Measurements from ENCODE around the gene DMRT1. TPM values are rescaled to one million over a fixed set of nuclear protein-coding genes. Genes with fewer than 3 reads are reported as not detected.
A peak's percentile ranks its signal among the peaks of the same experiment; 100 is the strongest.

Gene DMRT1
- total RNA-seq, 1 experiment from 2014 or later = not detected

GRCh38 chr9:917730-918129, 76.2 kb downstream of the DMRT1 start:
- no peak for DNase-seq (ENCODE audit: extremely low read depth, low read depth)

GRCh38 chr9:920927-921326, 79.4 kb downstream of the DMRT1 start:
- no peak for DNase-seq (ENCODE audit: extremely low read depth, low read depth)

- no peak for DNase-seq (ENCODE audit: extremely low read depth, low read depth)
These were observed 80.7 kb downstream of the DMRT1 start for GRCh38 chr9:922171-922570.

- DNase-seq (ENCODE audit: extremely low read depth, low read depth) = no peak
These were observed 81.2 kb downstream of the DMRT1 start for GRCh38 chr9:922731-923130.

- DNase-seq (ENCODE audit: extremely low read depth, low read depth) = no peak
These were observed 85.5 kb downstream of the DMRT1 start for GRCh38 chr9:926976-927375.

GRCh38 chr9:928363-929042, 87.0 kb downstream of the DMRT1 start:
- DNase-seq (ENCODE audit: extremely low read depth, low read depth) = peak; percentile 4

GRCh38 chr9:929719-930118, 88.2 kb downstream of the DMRT1 start:
- DNase-seq (ENCODE audit: extremely low read depth, low read depth) = no peak

- no peak for DNase-seq (ENCODE audit: extremely low read depth, low read depth)
These were observed 91.9 kb downstream of the DMRT1 start for GRCh38 chr9:933356-933755.

- DNase-seq (ENCODE audit: extremely low read depth, low read depth) = no peak
These were observed 94.0 kb downstream of the DMRT1 start for GRCh38 chr9:935348-935965.

- DNase-seq (ENCODE audit: extremely low read depth, low read depth) = no peak
These were observed 101.5 kb downstream of the DMRT1 start for GRCh38 chr9:942805-943580.

GRCh38 chr9:947985-948384, 106.5 kb downstream of the DMRT1 start:
- DNase-seq (ENCODE audit: extremely low read depth, low read depth) = no peak

- DNase-seq (ENCODE audit: extremely low read depth, low read depth) = no peak
These were observed 107.0 kb downstream of the DMRT1 start for GRCh38 chr9:948497-948896.

GRCh38 chr9:950139-950538, 108.6 kb downstream of the DMRT1 start:
- no peak for DNase-seq (ENCODE audit: extremely low read depth, low read depth)

GRCh38 chr9:952546-952945, 111.0 kb downstream of the DMRT1 start:
- DNase-seq (ENCODE audit: extremely low read depth, low read depth) = no peak

- no peak for DNase-seq (ENCODE audit: extremely low read depth, low read depth)
These were observed 117.6 kb downstream of the DMRT1 start for GRCh38 chr9:959105-959504.

GRCh38 chr9:959914-960313, 118.4 kb downstream of the DMRT1 start:
- no peak for DNase-seq (ENCODE audit: extremely low read depth, low read depth)

GRCh38 chr9:962023-962422, 120.5 kb downstream of the DMRT1 start:
- no peak for DNase-seq (ENCODE audit: extremely low read depth, low read depth)

GRCh38 chr9:965497-965896, 124.0 kb downstream of the DMRT1 start:
- no peak for DNase-seq (ENCODE audit: extremely low read depth, low read depth)

GRCh38 chr9:966870-967269, 125.4 kb downstream of the DMRT1 start:
- DNase-seq (ENCODE audit: extremely low read depth, low read depth) = no peak

GRCh38 chr9:967436-967835, 125.9 kb downstream of the DMRT1 start:
- DNase-seq (ENCODE audit: extremely low read depth, low read depth) = no peak

GRCh38 chr9:967903-968641, 126.6 kb downstream of the DMRT1 start:
- DNase-seq (ENCODE audit: extremely low read depth, low read depth) = peak; percentile 26

All from NCI-H460 (cell line).